GM12878 (cell line): ENCODE measurements around the gene ARHGEF17. TPM values are rescaled to one million over a fixed set of nuclear protein-coding genes. Genes with fewer than 3 reads are reported as not detected.

Experiments used
- ATAC-seq: fragments of 200-7000 bp; cut with Tn5 transposase; 3 replicates; pipeline ENCODE4 v1.9.1; 2020; ENCODE audit warnings: mild to moderate bottlenecking, moderate library complexity
- BruUV-seq: library from RNA; stranded (reverse); fragments of 400-500 nt; replicated peaks from 2 replicates; lab custom pipeline; 2021; lab: Mats Ljungman, UMichigan
- CTCF ChIA-PET: fragments of 300-600 bp; sonication (Branson Sonifier 250); formaldehyde crosslinking; extraction: SDS; loops from one replicate; lab custom pipeline; 2021; ENCODE audit warnings: inconsistent platforms; lab: Yijun Ruan, JAX
- POLR2A ChIA-PET: fragments of 350-600 bp; formaldehyde crosslinking; extraction: SDS; loops from one replicate; lab custom pipeline; 2021; ENCODE audit warnings: inconsistent platforms; lab: Charles Lee
- RAD21 ChIA-PET: fragments of 300-600 bp; sonication (Branson Sonifier 250); formaldehyde crosslinking; loops from one replicate; lab custom pipeline; 2023; ENCODE audit warnings: antibody characterized with exemption; ENCODE audit not compliant: unreplicated experiment; lab: Charles Lee
- SMC1A ChIA-PET: fragments of 300-600 bp; sonication (Branson Sonifier 250); formaldehyde crosslinking; loops from one replicate; lab custom pipeline; 2023; ENCODE audit not compliant: unreplicated experiment, uncharacterized antibody; lab: Charles Lee
- DNase-seq: peaks from one replicate; pipeline ENCODE4 v3.0.0-alpha.2; 2011; ENCODE audit warnings: low read depth, low spot score
- FAIRE-seq: peaks from 3 replicates; lab custom pipeline; 2011; peaks lifted over from hg19 to GRCh38; lab: Jason Lieb, UNC
- H2AFZ ChIP-seq: 2 replicates; pipeline ENCODE4 v1.6.0; 2011; ENCODE audit warnings: low read depth, low read length, control low read depth; ENCODE audit not compliant: control insufficient read depth
- H3K27ac ChIP-seq: 2 replicates; pipeline ENCODE4 v1.5.1; 2011; ENCODE audit warnings: control low read depth; ENCODE audit not compliant: control insufficient read depth, insufficient read depth
- H3K27me3 ChIP-seq, 2 experiments: replicated peaks in 1 of 2; 2 replicates each; pipeline versions ENCODE4 v1.6.0 to v1.6.1; 2011; ENCODE audit warnings: low read length in 1 of 2; ENCODE audit not compliant: control insufficient read depth in 2 of 2, insufficient read depth in 2 of 2
- H3K36me3 ChIP-seq, 2 experiments: 2 replicates each; pipeline ENCODE4 v1.5.1; 2011; ENCODE audit warnings: low read length in 1 of 2; ENCODE audit not compliant: control insufficient read depth in 2 of 2, insufficient read depth in 2 of 2
- H3K4me1 ChIP-seq: 2 replicates; pipeline ENCODE4 v1.6.1; 2011; ENCODE audit warnings: mild to moderate bottlenecking, low read length, moderate library complexity, mixed read lengths; ENCODE audit not compliant: control insufficient read depth, insufficient read depth
- H3K4me2 ChIP-seq: 2 replicates; pipeline ENCODE4 v1.6.0; 2011; ENCODE audit warnings: control low read depth; ENCODE audit not compliant: control insufficient read depth, insufficient read depth
- H3K4me3 ChIP-seq: fragments of 200-600 bp; sonication (generic); 2 replicates; pipeline ENCODE4 v1.5.1; 2016
- H3K79me2 ChIP-seq: 2 replicates; pipeline ENCODE4 v1.6.0; 2011; ENCODE audit warnings: low read length; ENCODE audit not compliant: control insufficient read depth, insufficient read depth
- H3K9ac ChIP-seq: 2 replicates; pipeline ENCODE4 v1.8.0; 2011; ENCODE audit warnings: low read length, control low read depth, mixed read lengths; ENCODE audit not compliant: control insufficient read depth, insufficient read depth
- H3K9me3 ChIP-seq: replicated peaks from 3 replicates; pipeline ENCODE4 v1.5.1; 2011; ENCODE audit warnings: mild to moderate bottlenecking, low read length; ENCODE audit not compliant: control insufficient read depth, insufficient read depth
- H4K20me1 ChIP-seq: 2 replicates; pipeline ENCODE4 v1.6.0; 2011; ENCODE audit not compliant: control insufficient read depth, insufficient read depth
- BCL11A ChIP-seq: IDR thresholded peaks from 2 replicates; pipeline ENCODE4 v1.6.1; 2011; ENCODE audit warnings: low read depth, low read length
- CBX3 ChIP-seq: fragments of 200-600 bp; sonication (generic); IDR thresholded peaks from 2 replicates; pipeline ENCODE4 v1.6.1; 2016; ENCODE audit warnings: low read depth, borderline replicate concordance
- DPF2 ChIP-seq: fragments of 450-650 bp; IDR thresholded peaks from 2 replicates; pipeline ENCODE4 v1.6.1; 2017; ENCODE audit warnings: mild to moderate bottlenecking
- IKZF1 ChIP-seq: fragments of 450-650 bp; conservative IDR thresholded peaks from 2 replicates; pipeline ENCODE4 v1.6.1; 2017; ENCODE audit warnings: antibody characterized with exemption, mild to moderate bottlenecking
- MXI1 ChIP-seq: fragments of 150-350 bp; IDR thresholded peaks from 2 replicates; pipeline ENCODE4 v1.6.1; 2011; ENCODE audit warnings: low read depth, mild to moderate bottlenecking, inconsistent platforms, low read length, improper control_type of control experiment
- PAX8 ChIP-seq: fragments of 450-650 bp; IDR thresholded peaks from 2 replicates; pipeline ENCODE4 v1.6.1; 2017; ENCODE audit warnings: mild to moderate bottlenecking, moderate library complexity
- POLR2A ChIP-seq: IDR thresholded peaks from 2 replicates; pipeline ENCODE4 v1.6.1; 2011; ENCODE audit warnings: low read depth, mild to moderate bottlenecking, low read length
- POLR2AphosphoS2 ChIP-seq: IDR thresholded peaks from 2 replicates; pipeline ENCODE4 v1.6.1; 2011; ENCODE audit warnings: low read depth, mild to moderate bottlenecking, low read length, improper control_type of control experiment, moderate library complexity
- SMC3 ChIP-seq: IDR thresholded peaks from 2 replicates; pipeline ENCODE4 v1.6.1; 2011; ENCODE audit warnings: low read length, improper control_type of control experiment, borderline replicate concordance
- TBL1XR1 ChIP-seq: IDR thresholded peaks from 2 replicates; pipeline ENCODE4 v1.6.1; 2012; ENCODE audit warnings: low read depth, low read length, improper control_type of control experiment
- USF1 ChIP-seq: IDR thresholded peaks from 2 replicates; pipeline ENCODE4 v1.6.1; 2011; ENCODE audit warnings: borderline replicate concordance, low read depth, mild to moderate bottlenecking, moderate library complexity, mixed read lengths, low read length; ENCODE audit not compliant: insufficient read depth; ENCODE audit errors: extremely low read length
- WGBS: methylation state at CpG from one replicate; pipeline ENCODE4 v1.1.6; 2016; ENCODE audit warnings: low lambda C conversion rate; ENCODE audit not compliant: insufficient replicate concordance, insufficient coverage; ENCODE audit errors: missing lambda C conversion rate; 5-methylcytosine and 5-hydroxymethylcytosine counted together
- in situ Hi-C: fragments of 300-500 bp; cut with MboI; formaldehyde crosslinking; loops from 9 replicates; pipeline ENCODE4 v1.14.3; 2018; ENCODE audit warnings: mixed read lengths
- intact Hi-C: fragments of 100-400 bp; cut with micrococcal nuclease; formaldehyde crosslinking; loops from one replicate; pipeline ENCODE4 v1.14.2; 2022; ENCODE audit not compliant: unreplicated experiment
- polyA plus RNA-seq, 11 experiments: library from polyadenylated mRNA; depleted of rRNA in 4 of 11; unstranded in 6 of 11; stranded (reverse) in 5 of 11; fragments of >200 nt; fragmentation: Nextera tagmentation in 4 of 11; fragmentation: Illumina TruSeq in 1 of 11; extraction: Ambion mirVana in 4 of 11; extraction: Trizol in 1 of 11; gene quantifications; 1 replicate in 1 of 11; 2 replicates in 10 of 11; pipeline versions ENCODE4 v1.2.1 to v1.2.3, GENCODE V29; 2011 to 2016; ENCODE audit warnings: inconsistent platforms in 2 of 11, missing spikeins in 2 of 11, low read depth in 1 of 11
- total RNA-seq, 4 experiments: library from RNA; depleted of rRNA in 3 of 4; stranded (reverse); fragments of >200 nt in 3 of 4; fragmentation: Illumina TruSeq in 1 of 4; extraction: Trizol in 1 of 4; gene quantifications; 2 replicates each; pipeline versions ENCODE4 v1.2.1 to v1.2.3, GENCODE V29; 2013 to 2021
- TF ChIP-seq, protein P1 (sequence below): IDR thresholded peaks from 2 replicates; pipeline ENCODE4 v1.6.1; 2012; ENCODE audit warnings: improper control_type of control experiment, low read depth, low read length; ENCODE audit not compliant: insufficient replicate concordance
- TF ChIP-seq, protein P2 (sequence below), 3 experiments: IDR thresholded peaks in 2 of 3; conservative IDR thresholded peaks in 1 of 3; 2 replicates each; pipeline ENCODE4 v1.5.1; 2011; ENCODE audit warnings: low read depth in 3 of 3, low read length in 3 of 3, mild to moderate bottlenecking in 3 of 3, control low read depth in 2 of 3, moderate library complexity in 2 of 3, inconsistent platforms in 1 of 3, mixed read lengths in 1 of 3; ENCODE audit not compliant: control insufficient read depth in 2 of 3, insufficient read depth in 1 of 3; ENCODE audit errors: extremely low read depth in 1 of 3
- TF ChIP-seq, protein P3 (sequence below): IDR thresholded peaks from 2 replicates; pipeline ENCODE4 v1.6.1; 2011; ENCODE audit warnings: low read depth, mild to moderate bottlenecking, low read length, moderate library complexity, borderline replicate concordance; ENCODE audit errors: extremely low read depth

Gene ARHGEF17
- total and polyA plus RNA-seq, 10 of the 15 experiments (the other 5 are each of a cell fraction or from before 2014, with no cell fraction given): 0.15 to 11.0 (median 1.7) TPM

DNA sequence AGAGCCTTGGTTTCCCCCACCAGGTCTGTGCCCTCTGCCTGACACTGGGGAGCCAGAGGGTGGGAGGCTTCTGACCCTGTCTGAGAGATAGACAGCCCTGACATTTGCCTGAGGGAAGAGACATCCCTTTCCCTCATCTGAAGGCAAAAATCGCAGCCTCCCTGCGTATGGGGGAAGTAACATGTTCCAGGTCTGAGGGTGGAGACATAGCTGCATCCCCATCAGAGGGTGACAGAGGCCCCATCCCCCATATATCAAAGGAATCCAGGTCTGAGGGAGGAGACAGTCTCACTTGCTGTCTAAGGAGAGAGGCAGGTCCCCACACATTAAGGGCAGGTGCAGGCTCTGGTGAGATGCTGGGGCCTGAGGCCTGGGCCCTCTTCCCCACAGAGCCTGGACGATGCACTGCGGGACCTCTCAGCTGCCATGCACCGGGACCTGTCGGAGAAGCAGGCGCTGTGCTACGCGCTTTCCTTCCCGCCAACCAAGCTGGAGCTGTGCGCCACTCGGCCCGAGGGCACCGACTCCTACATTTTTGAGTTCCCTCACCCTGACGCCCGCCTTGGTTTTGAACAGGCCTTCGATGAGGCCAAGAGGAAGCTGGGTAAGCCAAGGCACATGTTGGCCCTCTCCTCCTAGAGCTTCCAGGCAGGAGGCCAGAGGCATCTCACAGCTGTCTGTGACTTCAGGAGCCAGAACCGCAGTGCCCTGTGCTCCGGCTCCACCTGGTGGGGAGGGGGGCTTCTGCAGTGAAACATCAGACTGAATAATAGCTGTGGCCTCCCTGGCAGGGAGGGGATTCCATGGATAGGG is 52.1 kb downstream of the ARHGEF17 start:
- H4K20me1 ChIP-seq: no peaks in the 10 kb centered on the region
- H3K9ac ChIP-seq: no peak overlapping the region
- no peak overlapping the region for H3K4me3 ChIP-seq
- no peaks in the 10 kb centered on the region for H3K9me3 ChIP-seq
- no peaks in the 10 kb centered on the region for H3K4me1 ChIP-seq
- no peak overlapping the region for H2AFZ ChIP-seq
- ChIA-PET RAD21 (interaction anchor here (0.7 to 1.9 kb wide), 3 partner anchors 9 to 33 kb away, joined by 3 to 7 read pairs (median 5); no protein-coding TSS in a partner anchor), SMC1A (interaction anchor here (1.7 kb wide), 1 partner anchor 9 kb away, joined by 5 read pairs; no protein-coding TSS in a partner anchor), POLR2A (no interaction called here), CTCF (interaction anchor here (1.1 to 15.3 kb wide), 5 partner anchors 9 to 300 kb away, joined by 3 to 400 read pairs (median 5); no protein-coding TSS in a partner anchor)
- in situ Hi-C loops (no loop called here), intact Hi-C loops (no loop called here)
- H3K79me2 ChIP-seq: no peaks in the 10 kb centered on the region
- no peak overlapping the region for H3K4me2 ChIP-seq
- no TSS peak for BruUV-seq
- ATAC-seq: peak; percentile 60
- H3K27ac ChIP-seq: no peak overlapping the region
- DNase-seq: no peak
- peaks cover 0 to 6% of the 10 kb centered on the region in 2 experiments; a peak in 1 of 4 replicates for H3K36me3 ChIP-seq
- FAIRE-seq: no peak
- no peaks in the 10 kb centered on the region for H3K27me3 ChIP-seq
- WGBS: 76% methylated on average over 19 of the region's 19 CpGs
- TF ChIP-seq IKZF1 (no peak), SMC3 (peak; percentile 10; the same call in 1 of the 2 replicates), MXI1 (no peak), PAX8 (no peak), BCL11A (no peak), POLR2A (no peak), CBX3 (no peak), POLR2AphosphoS2 (no peak), DPF2 (no peak), TBL1XR1 (no peak), USF1 (no peak)
- TF ChIP-seq, protein P1, sequence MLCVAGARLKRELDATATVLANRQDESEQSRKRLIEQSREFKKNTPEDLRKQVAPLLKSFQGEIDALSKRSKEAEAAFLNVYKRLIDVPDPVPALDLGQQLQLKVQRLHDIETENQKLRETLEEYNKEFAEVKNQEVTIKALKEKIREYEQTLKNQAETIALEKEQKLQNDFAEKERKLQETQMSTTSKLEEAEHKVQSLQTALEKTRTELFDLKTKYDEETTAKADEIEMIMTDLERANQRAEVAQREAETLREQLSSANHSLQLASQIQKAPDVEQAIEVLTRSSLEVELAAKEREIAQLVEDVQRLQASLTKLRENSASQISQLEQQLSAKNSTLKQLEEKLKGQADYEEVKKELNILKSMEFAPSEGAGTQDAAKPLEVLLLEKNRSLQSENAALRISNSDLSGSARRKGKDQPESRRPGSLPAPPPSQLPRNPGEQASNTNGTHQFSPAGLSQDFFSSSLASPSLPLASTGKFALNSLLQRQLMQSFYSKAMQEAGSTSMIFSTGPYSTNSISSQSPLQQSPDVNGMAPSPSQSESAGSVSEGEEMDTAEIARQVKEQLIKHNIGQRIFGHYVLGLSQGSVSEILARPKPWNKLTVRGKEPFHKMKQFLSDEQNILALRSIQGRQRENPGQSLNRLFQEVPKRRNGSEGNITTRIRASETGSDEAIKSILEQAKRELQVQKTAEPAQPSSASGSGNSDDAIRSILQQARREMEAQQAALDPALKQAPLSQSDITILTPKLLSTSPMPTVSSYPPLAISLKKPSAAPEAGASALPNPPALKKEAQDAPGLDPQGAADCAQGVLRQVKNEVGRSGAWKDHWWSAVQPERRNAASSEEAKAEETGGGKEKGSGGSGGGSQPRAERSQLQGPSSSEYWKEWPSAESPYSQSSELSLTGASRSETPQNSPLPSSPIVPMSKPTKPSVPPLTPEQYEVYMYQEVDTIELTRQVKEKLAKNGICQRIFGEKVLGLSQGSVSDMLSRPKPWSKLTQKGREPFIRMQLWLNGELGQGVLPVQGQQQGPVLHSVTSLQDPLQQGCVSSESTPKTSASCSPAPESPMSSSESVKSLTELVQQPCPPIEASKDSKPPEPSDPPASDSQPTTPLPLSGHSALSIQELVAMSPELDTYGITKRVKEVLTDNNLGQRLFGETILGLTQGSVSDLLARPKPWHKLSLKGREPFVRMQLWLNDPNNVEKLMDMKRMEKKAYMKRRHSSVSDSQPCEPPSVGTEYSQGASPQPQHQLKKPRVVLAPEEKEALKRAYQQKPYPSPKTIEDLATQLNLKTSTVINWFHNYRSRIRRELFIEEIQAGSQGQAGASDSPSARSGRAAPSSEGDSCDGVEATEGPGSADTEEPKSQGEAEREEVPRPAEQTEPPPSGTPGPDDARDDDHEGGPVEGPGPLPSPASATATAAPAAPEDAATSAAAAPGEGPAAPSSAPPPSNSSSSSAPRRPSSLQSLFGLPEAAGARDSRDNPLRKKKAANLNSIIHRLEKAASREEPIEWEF: no peak
- TF ChIP-seq, protein P2, sequence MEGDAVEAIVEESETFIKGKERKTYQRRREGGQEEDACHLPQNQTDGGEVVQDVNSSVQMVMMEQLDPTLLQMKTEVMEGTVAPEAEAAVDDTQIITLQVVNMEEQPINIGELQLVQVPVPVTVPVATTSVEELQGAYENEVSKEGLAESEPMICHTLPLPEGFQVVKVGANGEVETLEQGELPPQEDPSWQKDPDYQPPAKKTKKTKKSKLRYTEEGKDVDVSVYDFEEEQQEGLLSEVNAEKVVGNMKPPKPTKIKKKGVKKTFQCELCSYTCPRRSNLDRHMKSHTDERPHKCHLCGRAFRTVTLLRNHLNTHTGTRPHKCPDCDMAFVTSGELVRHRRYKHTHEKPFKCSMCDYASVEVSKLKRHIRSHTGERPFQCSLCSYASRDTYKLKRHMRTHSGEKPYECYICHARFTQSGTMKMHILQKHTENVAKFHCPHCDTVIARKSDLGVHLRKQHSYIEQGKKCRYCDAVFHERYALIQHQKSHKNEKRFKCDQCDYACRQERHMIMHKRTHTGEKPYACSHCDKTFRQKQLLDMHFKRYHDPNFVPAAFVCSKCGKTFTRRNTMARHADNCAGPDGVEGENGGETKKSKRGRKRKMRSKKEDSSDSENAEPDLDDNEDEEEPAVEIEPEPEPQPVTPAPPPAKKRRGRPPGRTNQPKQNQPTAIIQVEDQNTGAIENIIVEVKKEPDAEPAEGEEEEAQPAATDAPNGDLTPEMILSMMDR (IDR thresholded peaks at IDR 0.05 in 2 of 3, conservative IDR thresholded peaks at IDR 0.05 in 1 of 3; ENCODE audit: control insufficient read depth in 2 of 3, extremely low read depth in 1 of 3, insufficient read depth in 1 of 3, low read depth in 3 of 3, low read length in 3 of 3): peak; percentile 19 to 45 (median 43); a peak in 5 of 6 replicates
- TF ChIP-seq, protein P3, sequence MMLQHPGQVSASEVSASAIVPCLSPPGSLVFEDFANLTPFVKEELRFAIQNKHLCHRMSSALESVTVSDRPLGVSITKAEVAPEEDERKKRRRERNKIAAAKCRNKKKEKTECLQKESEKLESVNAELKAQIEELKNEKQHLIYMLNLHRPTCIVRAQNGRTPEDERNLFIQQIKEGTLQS: no peak
